GM21619 (cell line): ENCODE data around the gene FBXW2.
"Not testable (repeated sequence)": the region's sequence is repeated elsewhere in the genome, so short reads cannot be mapped to it uniquely, and the experiment has no call there.

Experiments used
- ATAC-seq: cut with Tn5 transposase; IDR thresholded peaks from one replicate; pipeline ENCODE4 v1.9.1; 2021; ENCODE audit not compliant: unreplicated experiment

FBXW2 gene

DNA sequence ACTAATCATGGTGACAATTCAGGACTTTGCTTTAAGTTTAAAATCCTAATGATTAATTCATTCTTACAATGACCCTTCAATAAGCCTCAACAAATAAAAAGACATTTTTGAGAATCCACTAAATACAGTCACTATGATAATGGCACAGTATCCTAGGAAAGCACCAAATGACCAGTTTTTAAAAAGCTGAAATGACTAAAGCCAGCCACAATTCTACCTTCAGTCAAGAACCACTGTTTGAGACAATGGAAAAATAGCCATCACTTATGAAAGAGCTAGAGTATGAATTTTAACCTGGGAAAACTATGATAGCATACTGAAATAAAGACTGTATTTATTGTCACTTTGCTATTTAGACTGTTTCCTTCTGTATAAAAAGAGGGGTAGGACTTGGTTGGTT, 14.0 kb downstream of the FBXW2 start:
- ATAC-seq = no peak

DNA sequence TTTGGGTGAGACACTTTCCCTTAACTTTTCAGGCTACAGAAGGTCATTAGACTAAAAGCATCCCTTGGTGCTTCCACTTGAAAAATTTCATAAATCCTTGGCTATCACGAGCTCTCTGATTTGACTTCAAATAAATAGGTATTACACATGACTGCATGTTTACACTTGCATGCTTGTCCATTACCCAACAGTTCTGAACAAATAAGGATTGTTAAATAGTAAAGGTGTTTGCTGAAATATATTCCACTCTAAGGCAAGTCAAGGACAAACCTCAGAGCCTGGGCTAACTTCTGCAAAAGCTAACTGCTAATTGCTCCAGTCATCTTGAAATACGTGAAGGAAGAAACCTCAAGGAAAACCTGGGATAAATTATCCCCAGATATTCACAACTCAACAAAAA, 14.5 kb downstream of the FBXW2 start:
- no peak for ATAC-seq

DNA sequence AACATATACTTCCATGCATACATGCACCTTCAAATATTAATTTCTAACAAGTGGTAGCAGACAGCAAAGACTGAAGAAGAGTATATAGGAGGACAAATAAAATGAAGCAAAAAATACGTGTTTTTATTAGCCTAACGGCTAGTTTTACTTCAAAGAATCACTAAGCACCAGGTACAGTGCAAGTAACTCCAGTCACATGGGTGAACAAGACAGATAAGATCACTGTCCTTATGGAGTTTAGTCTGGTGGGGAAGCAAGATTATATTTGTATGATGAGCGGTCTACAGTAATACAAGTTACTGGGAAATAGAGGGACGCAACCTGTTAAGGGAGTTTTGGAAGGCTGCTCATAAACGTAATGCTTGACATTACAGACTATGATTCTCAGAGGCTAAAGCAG, 16.0 kb downstream of the FBXW2 start:
- no peak for ATAC-seq

DNA sequence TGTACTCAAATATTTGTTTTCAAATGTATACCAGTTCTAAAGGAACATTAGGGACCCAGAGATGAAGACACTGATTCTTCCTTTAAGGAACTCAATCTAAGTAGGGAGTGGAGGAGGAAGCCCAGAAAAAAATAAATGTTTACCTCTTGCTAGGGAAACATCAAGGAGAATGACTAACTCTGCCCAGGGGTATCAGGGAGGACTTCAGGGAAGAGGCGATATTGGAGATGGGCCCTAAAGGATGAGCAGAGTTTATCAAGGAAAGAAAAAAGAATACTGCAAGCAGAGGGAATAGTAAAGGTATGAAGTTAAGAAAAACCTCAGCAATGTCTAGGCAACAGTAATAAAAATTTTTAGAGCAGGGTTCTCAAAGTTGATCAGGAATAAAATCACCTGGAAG, 16.4 kb downstream of the FBXW2 start:
- ATAC-seq = no peak

DNA sequence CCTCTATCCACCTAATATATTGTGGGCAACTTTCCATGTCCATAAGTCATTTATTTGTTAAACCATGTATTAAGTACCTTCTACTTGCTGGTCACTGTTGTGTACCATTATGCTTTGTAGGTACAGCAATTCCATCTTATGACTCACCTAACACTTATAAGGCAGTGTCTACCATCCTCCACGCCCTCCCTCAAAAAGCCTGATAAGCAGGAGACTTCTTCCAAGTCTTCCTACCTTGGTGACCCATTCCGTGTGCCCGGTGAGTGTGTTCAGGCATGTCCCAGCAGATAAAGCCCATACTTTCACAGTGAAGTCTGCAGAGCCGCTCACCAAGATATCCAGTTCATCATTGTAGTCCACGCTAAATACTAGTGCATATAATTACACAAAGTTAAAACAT, 17.4 kb downstream of the FBXW2 start:
- no peak for ATAC-seq

DNA sequence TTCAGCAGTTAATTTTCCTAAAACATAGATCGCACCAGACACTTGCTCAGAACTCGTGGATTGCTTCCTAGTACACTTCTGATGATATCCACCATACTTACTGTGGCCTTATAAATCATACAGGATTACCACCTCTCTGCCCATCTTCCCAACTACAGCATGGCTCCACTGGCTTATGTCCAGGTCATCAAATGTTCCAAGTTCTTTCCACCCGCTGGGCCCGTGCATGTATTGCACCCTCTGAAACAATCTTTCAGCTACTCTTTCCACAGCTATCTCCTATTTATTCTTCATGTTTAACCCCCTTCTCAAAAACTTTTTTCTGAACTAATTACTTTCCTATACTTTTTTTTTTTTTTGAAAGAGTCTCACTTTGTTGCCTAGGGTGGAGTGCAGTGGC, 18.5 kb downstream of the FBXW2 start:
- no peak for ATAC-seq

DNA sequence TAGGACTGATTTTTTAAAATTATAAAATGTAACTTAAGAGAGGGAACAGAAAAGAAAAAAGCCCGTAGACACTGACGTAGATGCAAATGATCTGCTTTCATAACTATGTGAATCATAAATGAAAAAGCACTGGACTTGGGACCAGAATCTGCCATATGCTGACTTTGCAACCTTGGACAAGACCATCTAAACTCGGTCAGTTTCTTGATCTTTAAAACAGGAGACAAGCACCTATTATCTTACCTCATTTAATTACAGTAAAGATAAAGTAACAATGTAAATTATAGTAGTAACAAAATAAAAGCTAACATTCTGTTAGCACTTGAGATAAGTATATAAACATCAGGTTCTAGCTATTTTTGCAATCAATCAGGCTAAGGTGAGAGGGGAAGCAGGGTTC, 20.0 kb downstream of the FBXW2 start:
- no peak for ATAC-seq

DNA sequence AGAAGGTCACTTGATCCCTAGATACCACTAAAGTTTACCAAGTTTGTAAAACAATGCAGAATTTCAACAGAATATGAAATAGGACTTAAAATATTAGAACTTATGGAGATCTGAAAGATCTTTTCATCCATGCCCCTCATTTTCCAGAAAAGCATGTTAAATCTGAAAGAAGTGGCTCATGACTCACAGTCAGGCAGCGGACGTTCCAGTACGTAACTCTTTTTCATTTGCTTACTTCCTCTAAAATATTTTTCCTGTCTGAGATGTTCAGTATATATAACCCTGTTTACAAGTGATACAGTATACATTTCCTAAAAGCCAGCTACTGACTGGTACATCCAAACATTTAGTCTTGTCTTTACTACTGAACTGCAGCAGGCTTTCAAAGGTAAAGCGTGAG, 22.3 kb downstream of the FBXW2 start:
- ATAC-seq = no peak

DNA sequence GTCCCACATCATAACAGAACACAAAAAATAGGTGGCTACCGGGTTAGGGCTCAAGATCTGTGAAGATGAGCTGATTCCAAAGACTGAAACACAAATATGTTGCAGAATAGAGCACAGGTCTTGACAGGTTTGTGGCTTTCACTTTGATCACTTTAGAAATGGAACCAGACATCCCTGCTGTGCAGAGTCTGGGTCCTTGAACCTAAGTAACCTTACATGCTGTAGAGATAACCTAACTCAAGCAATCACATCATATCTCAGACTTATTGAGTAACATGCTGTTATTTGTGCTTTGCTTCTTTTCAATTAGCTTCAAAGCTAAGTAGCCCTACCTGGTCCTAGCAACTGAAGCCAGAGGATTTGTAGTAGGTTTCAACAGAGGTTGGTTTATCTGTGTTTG, 24.3 kb downstream of the FBXW2 start:
- no peak for ATAC-seq

DNA sequence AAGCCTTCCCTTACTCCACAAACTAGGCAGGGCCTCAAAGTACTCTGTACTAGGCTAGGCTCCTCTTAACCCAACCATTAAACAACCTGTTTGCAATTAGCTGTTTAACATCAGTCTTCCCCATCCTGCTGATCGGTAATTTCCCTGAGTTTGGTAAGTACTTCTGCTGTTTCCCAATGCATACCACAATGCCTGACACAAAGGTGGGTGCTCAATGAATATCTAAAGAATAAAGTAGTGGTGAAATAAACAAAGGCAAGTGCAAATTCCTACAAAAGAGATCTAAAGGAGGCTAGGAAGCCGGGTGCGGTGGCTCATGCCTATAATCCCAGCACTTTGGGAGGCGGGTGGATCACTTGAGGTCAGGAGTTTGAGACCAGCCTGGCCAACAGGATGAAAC, 25.0 kb downstream of the FBXW2 start:
- ATAC-seq = no peak

DNA sequence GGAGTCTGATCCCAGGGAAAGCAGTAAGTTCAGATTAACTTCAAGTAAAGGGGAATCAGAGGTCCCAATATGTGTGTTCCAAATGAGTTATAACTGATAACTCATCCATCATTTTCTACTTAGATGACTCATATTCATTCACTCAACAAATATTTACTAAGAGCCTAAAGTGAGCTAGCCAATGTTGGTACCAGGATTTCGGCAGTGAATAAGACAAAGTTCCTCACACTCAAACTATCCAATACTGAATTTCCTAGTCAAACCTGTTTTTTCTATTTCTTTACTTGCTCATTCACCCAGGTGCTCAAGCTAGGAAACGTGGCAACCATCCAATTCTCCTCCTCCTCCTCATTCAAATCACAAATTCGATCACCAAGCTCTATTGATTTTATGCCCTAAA, 25.8 kb downstream of the FBXW2 start:
- ATAC-seq = no peak

DNA sequence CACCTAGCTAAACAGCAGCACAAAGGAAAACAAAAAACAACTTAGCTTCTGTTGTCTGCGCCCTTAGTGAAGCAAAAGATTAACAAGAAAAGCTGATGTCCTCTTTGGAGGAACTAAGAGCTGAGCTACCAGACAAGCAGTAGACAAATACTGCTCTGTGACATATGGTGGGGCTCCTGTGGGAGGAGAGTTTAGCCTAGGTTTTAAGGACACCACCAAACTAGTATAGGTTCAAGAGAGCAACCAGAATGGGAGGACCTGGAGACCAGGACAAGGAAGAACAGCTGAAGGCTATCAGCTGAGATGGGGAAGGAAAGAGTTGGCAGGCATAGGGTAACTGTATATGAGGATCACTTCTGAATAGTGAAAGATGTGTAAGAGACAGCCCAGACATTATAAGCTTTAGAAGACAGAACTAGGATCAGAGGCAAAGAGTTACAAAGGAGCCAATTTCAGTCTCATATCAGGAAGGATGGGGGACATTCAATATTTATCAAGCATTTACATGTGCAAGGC, 27.2 kb downstream of the FBXW2 start:
- ATAC-seq = no peak

DNA sequence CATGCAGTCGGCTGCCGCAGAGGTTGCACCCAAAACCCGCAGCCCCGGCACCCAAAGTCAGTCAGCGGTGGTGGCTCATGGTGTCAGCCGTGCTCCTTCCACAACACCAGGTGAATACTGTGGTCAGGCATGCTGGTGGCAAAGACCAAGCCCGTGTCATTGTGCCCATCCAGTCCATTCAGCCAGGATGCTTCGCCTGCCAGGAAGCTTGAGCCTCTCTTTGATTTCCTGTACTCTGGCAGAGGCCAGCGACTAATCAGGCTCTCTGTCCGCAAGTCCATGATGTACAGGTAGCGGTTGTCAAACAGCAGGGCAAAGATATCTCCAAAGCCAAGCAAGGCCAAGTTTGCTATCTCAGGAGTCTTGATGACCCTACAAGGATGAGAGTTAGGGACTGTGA, 28.7 kb downstream of the FBXW2 start:
- ATAC-seq = no peak

DNA sequence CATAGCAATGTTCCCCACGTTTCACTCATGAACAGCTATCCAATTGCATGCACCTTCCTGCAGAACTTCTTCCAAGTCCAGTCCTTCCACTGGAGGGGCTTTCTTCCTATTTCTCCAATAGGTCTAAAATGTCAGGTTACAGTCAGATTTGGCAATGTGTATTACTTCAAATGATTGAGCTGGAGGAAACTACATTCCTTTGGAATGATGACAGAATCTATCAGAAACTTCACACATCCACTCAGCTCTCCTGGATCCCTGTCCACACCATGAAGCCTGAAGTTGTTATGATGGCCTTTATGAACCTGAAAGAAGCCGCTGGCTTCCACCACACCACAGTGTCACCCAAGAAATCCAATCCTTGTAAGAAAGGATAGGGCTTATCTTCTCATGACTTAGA, 32.2 kb downstream of the FBXW2 start:
- no peak for ATAC-seq

DNA sequence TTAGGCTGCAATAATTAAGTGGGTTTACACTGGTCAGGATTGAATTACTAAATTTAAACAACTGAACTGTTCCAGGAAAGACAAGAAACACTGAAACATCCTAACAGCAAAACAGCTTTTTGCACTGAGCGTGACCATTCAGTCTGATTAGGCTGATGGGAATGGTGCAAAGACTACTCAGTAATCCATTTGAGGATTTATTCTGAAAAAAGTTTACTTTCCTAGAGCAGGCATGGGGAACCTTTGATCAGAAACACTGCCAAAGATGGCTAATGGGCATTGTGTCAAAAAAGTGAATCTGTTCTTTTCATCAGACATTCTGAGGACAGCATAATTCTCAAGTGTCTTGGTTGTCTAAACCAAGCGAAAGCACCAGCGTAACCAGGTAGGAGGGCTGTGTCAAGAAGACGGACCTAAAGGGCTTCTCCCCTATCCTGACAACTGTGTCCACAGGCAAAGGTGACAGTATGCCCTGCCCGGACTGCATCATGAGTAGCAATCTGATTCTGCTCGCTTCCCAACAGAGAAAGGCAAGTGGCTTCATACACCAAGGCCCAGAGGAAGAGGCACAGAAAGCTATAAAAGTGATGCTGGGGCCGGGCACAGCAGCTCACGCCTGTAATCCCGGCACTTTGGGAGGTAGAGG, 33.3 kb downstream of the FBXW2 start:
- ATAC-seq = no peak

DNA sequence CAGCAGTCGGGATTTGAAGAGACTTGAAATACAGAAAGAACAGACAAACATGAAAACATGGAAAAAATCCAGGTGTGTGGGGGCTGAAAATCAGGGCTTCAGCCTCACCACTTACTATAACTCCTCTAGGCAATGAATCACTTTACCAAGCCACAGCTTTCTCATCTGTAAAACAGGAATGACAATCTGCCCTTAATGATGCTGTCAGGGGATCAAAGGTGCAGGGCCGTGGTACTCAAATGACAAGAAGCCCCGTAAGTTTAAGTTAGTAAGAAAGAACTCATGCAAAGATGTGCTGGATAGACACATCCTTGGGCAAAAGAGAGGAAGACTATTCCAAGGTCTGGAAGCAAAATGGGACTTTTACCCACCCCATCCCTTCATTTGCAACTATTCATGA, 34.7 kb downstream of the FBXW2 start:
- no peak for ATAC-seq

DNA sequence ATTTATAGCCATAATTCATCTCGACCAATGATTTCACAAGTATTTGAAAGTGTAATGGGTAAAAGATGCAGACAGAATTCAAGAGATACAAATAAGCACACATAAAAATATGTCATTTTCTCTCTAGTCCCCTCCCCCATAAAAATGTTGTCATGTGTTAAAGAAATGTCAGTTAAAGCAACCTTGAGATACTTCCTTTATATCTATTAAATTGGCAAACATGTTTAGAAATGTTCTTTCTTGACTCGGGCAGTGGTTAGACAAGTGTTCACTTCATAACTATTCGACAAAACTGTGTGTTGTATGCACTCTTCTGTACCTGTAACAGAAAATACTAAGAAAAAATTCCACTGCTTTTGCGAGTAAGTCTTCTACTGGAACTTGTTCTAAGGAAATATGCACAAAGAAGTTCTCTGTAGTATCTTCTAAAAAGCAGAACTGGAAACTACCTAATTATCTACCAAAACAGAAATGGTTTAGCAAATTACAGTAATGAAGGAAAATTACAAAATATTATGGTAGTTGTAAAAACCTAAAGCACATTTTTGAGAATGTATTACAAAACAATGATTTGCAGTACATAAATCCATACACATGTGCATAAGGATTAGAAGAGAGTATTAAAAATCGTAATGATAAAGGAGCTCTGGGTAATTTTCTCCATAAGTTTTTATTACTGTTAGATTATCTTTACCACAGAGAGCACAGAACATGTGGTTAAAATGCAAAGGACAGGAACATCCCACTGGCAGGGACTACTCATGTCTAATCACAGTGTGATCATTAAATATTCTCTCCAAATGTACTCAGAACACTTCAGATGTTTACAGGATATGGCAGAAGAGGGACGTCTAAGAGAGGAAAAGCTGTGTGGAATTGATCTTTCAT, 35.9 kb downstream of the FBXW2 start:
- no peak for ATAC-seq

DNA sequence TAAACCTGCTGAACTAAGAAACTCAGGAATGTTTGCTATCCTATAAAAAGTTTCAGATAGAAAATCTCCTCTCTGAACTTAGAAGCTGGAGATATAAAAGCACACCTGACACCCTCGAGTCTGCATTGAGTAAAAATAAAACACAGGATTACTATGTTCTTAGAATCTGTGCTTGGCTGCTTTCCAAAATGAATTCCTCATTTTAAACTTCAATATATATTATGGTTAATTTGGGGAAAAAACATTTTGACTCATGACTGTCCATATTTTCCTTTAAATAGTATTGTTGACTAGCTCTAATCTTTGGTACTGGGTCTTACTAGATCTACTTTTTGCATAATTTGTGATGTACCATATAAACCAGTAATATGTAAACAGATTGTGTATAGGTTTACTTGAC, 36.7 kb downstream of the FBXW2 start:
- ATAC-seq = no peak

DNA sequence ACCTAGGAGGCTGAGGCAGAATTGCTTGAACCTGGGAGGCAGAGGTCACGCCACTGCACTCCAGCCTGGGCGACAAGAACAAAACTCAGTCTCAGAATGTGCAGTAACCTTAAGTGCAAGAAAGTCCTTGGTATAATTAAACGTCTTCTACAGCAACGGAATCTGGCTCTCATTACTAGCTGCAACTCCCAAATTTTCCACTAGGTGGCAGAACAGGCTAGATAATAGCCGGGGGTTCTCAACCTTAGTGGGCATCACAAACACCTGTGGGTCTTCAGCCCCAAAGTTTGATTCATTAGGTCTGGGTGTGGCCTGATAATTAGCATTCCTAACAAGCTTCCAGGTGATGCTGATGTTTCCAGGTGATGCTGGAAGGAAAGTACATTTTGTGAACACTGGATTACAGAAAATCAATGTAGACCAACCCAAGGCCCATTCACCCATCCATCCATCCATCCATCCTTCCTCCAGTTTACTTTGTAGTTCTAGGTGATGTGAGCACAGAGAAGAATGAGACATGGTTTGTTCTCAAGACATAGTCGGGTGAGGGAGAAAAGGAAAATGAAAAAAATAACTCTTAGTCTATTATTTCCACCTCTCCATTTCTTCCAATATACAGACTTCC, 37.3 kb downstream of the FBXW2 start:
- ATAC-seq = peak; percentile 53

DNA sequence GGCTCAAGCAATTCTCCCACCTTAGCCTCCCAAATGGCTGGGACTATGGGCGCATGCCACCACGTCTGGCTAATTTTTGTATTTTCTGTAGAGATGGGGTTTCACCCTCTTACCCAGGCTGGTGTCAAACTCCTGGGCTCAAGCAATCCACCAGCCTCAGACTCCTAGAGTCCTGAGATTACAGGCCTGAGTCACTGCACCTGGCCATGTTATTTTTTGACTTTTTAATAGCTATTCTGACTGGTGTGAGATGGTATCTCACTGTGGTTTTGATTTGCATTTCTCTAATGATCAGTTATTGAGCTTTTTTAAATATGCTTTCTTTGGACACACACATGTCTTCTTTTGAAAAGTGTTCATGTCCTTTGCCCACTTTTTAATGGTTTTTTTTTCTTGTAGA, 38.2 kb downstream of the FBXW2 start:
- peak; percentile 80 for ATAC-seq

DNA sequence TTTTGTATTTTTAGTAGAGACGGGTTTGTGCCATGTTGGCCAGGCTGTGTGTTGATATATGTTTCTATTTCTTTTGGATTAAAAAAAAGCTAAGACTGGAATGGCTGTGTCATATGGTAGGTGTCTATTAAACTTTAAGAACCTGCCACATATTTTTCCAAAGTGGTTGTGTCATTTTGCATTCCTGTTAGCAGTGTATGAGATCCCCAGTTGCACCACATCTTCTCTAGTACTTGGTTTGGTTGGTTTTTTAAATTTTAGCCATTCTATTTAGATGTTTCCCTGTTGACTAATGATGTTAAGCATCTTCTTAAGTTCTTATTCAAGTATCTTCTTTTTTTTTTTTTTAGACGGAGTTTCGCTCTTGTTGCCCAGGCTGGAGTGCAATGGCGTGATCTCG, 42.8 kb downstream of the FBXW2 start:
- ATAC-seq = no peak

DNA sequence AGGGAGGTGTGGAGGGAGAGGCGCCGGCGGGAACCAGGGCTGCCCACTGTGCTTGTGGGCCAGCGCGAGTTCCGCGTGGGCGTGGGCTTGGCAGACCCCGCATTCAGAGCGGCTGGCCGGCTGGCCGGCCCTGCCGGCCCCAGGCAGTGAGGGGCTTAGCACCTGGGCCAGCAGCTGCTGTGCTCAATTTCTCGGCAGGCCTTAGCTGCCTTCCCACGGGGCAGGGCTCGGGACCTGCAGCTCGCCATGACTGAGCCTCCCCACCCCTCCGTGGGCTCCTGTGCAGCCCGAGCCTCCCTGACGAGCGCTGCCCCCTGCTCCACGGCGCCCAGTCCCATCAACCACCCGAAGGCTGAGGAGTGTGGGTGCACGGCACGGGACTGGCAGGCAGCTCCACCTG, 46.9 kb downstream of the FBXW2 start:
- ATAC-seq = not testable (repeated sequence)
